Stimulated activated CD8-positive, alpha-beta memory T cell treated with anti-CD3 and anti-CD28 coated beads, Interleukin-12 subunit alpha, Interleukin-12 subunit beta, amount 100 ng/mL, for 24 hours (primary cell): Measurements from ENCODE around the gene GRID2.
"Not testable (repeated sequence)": the region's sequence is repeated elsewhere in the genome, so short reads cannot be mapped to it uniquely, and the experiment has no call there.

ENCODE experiments used
- DNase-seq: peaks from one replicate; pipeline ENCODE4 v3.0.0-alpha.2; 2020; ENCODE audit errors: extremely low read depth

The GRID2 gene

GRCh38 chr4:92438722-92439121 is 135.0 kb downstream of the GRID2 start:
- DNase-seq = not testable (repeated sequence)

GRCh38 chr4:92442131-92442530 is 138.4 kb downstream of the GRID2 start:
- not testable (repeated sequence) for DNase-seq

GRCh38 chr4:92444143-92444843 is 140.5 kb downstream of the GRID2 start:
- DNase-seq = not testable (repeated sequence)

- DNase-seq = no peak
Measured at GRCh38 chr4:92445127-92445526, 141.4 kb downstream of the GRID2 start.

- no peak for DNase-seq
Measured at GRCh38 chr4:92447255-92447905, 143.6 kb downstream of the GRID2 start.

GRCh38 chr4:92448176-92448575 is 144.4 kb downstream of the GRID2 start:
- DNase-seq = not testable (repeated sequence)

GRCh38 chr4:92450694-92451093 is 146.9 kb downstream of the GRID2 start:
- DNase-seq = no peak

- no peak for DNase-seq
Measured at GRCh38 chr4:92451782-92452181, 148.0 kb downstream of the GRID2 start.

GRCh38 chr4:92452383-92452782 is 148.6 kb downstream of the GRID2 start:
- DNase-seq = not testable (repeated sequence)

- no peak for DNase-seq
Measured at GRCh38 chr4:92455329-92455839, 151.6 kb downstream of the GRID2 start.

GRCh38 chr4:92455951-92456350 is 152.2 kb downstream of the GRID2 start:
- DNase-seq = no peak

- DNase-seq = no peak
Measured at GRCh38 chr4:92461732-92462131, 158.0 kb downstream of the GRID2 start.

- DNase-seq = no peak
Measured at GRCh38 chr4:92477298-92477697, 173.5 kb downstream of the GRID2 start.

GRCh38 chr4:92483341-92483740 is 179.6 kb downstream of the GRID2 start:
- DNase-seq = no peak

GRCh38 chr4:92488496-92488895 is 184.7 kb downstream of the GRID2 start:
- no peak for DNase-seq

- no peak for DNase-seq
Measured at GRCh38 chr4:92497141-92497540, 193.4 kb downstream of the GRID2 start.

GRCh38 chr4:92501456-92501855 is 197.7 kb downstream of the GRID2 start:
- no peak for DNase-seq

GRCh38 chr4:92506933-92507332 is 203.2 kb downstream of the GRID2 start:
- no peak for DNase-seq

- no peak for DNase-seq
Measured at GRCh38 chr4:92514627-92515026, 210.9 kb downstream of the GRID2 start.

- no peak for DNase-seq
Measured at GRCh38 chr4:92516450-92516849, 212.7 kb downstream of the GRID2 start.

- DNase-seq = no peak
Measured at GRCh38 chr4:92519727-92520126, 216.0 kb downstream of the GRID2 start.

- no peak for DNase-seq
Measured at GRCh38 chr4:92520563-92520962, 216.8 kb downstream of the GRID2 start.

- DNase-seq = no peak
Measured at GRCh38 chr4:92521941-92522340, 218.2 kb downstream of the GRID2 start.
